GM23248 (cell line): Measurements from ENCODE around the gene DNAJC16.

Experiments
- EZH2 ChIP-seq: fragments of 200-600 bp; sonication (generic); IDR thresholded peaks from 2 replicates; pipeline ENCODE4 v1.6.1; 2018; ENCODE audit warnings: antibody characterized with exemption, mild to moderate bottlenecking; ENCODE audit not compliant: insufficient read depth, poor library complexity, severe bottlenecking
- EZH2phosphoT487 ChIP-seq: fragments of 200-600 bp; sonication (generic); IDR thresholded peaks from 2 replicates; pipeline ENCODE4 v1.6.1; 2018; ENCODE audit warnings: antibody characterized with exemption, moderate library complexity, mild to moderate bottlenecking, low read depth; ENCODE audit not compliant: insufficient read depth

DNA sequence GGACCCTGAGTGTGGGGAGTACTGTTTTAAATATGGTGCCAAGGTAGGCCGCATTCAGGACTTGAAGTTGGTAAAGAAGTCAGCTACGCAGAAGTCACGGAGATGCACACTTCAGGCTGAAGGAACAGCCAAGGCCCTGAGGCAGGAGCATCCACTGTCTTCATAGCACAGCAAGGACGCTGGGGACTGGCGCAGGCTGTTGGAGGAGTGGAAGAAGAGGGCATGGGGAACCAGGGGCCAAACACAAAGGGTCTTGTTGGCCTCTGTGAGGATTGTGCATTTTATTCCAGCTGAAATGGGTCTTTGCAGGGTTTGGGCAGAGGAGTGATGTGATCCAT is 16.6 kb downstream of the DNAJC16 start:
- TF ChIP-seq EZH2 (no peak), EZH2phosphoT487 (no peak)
